ENCODE results near the gene LRP1B.

LRP1B gene

GRCh38 chr2:141055531-141055930 is 1075.3 kb downstream of the LRP1B start:
- FAIRE-seq (no peak), DNase-seq (ENCODE audit: low spot score) (no peak)

DNA sequence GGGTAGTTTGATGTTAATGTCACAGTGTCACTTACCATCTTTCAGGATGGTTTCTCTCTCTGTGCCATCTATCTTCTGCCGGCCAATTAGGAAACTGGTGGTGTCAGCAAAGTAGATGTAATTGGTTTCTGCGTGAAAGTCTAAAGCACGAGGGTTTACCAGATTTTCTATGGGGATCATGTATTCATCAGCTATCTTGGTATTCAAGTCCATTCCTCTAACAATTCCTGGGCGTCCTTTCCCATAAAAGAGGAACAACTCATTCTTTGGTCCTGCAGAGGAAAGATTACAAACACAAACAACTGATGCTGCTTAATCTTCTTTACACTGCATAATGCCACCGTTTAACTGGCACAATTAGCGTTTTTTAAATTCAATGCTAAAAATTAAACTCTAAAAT is 1081.9 kb downstream of the LRP1B start:
- FAIRE-seq (no peak), DNase-seq (ENCODE audit: low spot score) (no peak)

DNA sequence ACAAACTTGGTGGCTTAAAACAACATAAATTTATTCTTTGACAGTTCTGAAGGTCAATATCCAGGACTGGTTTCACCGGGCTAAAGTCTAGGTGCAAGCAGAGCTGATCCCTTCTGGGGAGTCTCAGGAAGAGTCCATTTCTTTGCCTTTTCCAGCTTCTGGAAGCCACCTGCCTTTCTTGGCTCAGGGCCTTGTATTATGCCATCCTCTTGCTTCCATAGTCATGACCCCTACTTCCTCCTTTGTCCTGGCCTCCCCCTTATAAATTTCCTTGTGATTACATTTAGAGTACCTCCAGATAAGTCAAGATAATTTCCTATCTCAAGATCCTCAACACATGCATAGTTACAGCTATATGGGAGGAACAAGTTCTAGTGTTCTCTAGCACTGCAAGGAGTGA is 1089.5 kb downstream of the LRP1B start:
- no peak for DNase-seq (ENCODE audit: low spot score)
- FAIRE-seq = no peak

- FAIRE-seq (no peak), DNase-seq (ENCODE audit: low spot score) (no peak)
Observed at GRCh38 chr2:141038341-141038740, 1092.5 kb downstream of the LRP1B start.

DNA sequence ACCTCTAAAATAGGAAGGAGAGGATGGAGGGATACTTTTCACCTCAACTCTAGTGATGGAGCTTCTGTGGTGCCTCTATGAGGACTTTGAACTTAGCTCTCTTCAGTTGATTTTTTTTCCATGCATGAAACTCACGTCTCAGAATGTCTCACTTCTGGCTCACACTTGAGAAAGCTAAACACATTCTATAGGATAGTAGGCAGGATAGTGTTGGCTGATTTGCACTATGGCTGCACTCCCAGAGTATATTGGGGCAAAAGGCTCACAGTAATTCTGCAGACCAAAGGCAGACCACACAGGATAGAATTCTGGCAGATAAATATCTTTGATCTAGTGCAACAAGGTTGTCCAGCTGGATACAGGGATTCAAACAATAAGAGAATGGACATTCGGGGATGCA is 1093.5 kb downstream of the LRP1B start:
- DNase-seq (ENCODE audit: low spot score) (no peak), FAIRE-seq (no peak)

DNA sequence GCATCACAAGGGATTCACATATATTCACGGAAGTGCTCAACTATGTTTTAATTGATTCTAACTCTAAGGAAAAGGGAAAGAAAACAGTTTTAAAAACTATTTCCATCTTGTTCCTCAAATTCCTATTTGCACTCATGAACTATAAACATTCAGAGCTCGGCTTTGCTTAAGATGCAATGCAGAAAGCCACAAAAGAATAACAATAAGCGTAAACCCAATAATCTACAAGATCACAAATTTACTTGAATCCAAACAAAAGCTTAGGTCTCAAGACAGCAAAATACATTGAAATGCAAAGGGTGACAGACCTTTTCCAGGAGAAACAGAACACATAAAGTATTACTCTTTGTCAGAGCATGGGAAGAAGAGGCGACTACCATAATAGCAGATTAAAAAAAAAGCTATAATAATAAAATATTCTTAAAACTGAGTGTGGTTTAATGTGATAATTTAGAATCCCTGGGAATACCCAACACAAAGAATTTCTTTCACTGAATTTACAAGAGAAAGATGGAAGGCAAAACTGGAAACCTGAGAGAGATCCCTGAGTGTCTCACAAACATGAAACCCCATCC is 1094.9 kb downstream of the LRP1B start:
- DNase-seq (ENCODE audit: low spot score) (no peak), FAIRE-seq (no peak)

- no peak for FAIRE-seq
- no peak for DNase-seq (ENCODE audit: low spot score)
Observed at GRCh38 chr2:141029428-141030078, 1101.3 kb downstream of the LRP1B start.

- DNase-seq (ENCODE audit: low spot score) (no peak), FAIRE-seq (no peak)
Observed at GRCh38 chr2:141027221-141027620, 1103.6 kb downstream of the LRP1B start.

DNA sequence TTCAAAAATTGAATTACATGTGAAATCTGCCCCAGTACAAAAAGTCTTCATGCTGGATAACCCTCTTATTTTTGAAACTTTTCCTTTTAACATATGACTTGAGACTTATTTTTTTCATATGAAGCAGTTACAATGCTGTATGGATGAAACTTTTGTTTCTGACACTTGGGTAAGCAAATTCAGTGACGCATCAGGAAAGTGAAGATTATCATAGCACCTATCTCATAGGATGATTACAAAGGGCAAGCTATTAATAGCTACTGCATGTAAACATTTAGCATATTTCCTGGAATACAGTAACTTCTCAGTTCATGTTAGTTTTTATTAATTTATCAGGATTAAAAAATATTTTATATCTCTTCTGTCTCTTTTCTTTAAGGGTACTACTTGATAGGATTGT is 1109.2 kb downstream of the LRP1B start:
- no peak for FAIRE-seq
- no peak for DNase-seq (ENCODE audit: low spot score)

DNA sequence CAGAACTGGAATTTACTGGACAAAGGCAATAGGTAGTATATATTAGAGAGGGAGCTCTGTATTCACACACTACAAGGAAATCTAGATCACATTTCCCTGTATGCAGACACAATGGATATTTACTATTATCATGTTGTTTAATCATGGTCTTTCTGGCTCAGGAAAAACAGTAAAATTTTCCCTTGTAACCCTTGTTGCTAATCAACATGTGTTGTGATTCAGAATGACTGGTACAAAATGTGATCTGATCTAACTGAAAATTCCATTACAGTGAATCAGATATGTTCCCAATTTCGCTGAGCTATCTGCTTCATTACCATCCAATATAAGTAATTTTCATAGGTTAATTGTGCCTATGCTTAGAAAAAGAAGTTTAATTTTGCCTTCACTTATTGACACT is 1109.7 kb downstream of the LRP1B start:
- FAIRE-seq = no peak
- DNase-seq (ENCODE audit: low spot score) = peak; percentile 6

GRCh38 chr2:141020346-141020745 is 1110.5 kb downstream of the LRP1B start:
- FAIRE-seq = no peak
- DNase-seq (ENCODE audit: low spot score) = no peak

DNA sequence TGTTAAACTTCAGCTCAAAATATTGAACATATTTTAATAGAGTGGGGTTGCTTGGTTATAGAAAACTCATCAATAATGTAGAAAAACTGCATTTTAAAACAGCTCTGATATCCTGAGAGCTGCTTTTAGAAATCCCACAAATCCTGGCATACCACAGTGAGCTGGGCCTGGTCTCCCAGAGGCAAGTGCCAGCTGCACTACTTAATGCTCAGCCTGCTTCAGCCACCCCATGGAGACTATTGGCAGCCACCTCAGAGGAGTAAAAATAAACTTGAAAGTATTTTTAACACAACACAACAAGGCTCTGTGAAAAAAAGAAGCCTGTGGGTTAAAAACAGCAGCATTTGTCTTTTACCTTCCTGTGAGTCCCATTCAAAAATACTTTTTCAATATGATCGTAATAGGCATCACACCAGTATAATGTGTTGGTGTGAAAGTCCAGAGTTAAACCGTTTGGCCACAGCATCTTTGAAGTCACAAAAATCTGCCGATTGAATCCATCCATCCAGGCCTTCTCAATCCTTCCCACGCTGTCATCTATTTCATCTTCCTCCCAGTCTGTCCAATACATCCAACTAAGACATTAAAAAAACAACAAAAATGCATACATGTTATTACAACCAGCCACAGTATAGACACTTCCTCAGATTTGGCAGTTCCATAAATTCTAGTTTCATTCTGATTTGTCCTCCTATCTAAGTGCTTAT is 1115.3 kb downstream of the LRP1B start:
- FAIRE-seq (no peak), DNase-seq (ENCODE audit: low spot score) (no peak)

DNA sequence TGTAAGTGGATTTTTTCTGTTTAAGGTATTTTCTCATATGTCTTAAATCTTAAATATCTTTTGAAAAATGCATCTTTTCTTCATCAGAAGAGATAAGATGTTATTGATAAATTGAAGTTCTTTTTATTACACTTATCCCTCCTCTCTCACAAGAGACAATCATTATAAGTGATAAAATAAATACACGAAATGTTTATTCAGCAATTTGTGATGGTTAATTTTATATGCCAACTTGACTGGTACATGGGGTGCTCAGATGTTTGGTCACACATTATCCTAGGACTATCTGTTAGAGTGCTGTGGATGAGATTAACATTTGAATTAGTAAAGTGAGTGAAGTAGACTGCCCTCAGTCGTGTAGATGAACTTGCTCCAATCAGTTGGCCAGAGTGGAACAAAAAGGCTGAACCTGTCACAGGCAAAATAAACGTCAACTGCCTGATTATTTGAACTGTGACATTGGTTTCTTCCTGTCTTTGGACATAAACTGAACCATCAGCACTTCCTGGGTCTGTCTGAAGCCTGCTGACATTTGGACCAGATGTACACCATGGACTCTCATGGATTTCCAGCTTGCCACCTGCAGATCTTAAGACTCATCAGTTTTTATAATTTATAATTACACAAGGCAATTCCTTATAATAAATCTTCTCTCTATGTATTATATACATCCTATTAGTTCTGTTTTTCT is 1126.7 kb downstream of the LRP1B start:
- DNase-seq (ENCODE audit: low spot score) (no peak), FAIRE-seq (no peak)

GRCh38 chr2:141001750-141002149 is 1129.1 kb downstream of the LRP1B start:
- no peak for DNase-seq (ENCODE audit: low spot score)
- no peak for FAIRE-seq

- FAIRE-seq = no peak
- DNase-seq (ENCODE audit: low spot score) = no peak
Observed at GRCh38 chr2:140998577-140998976, 1132.2 kb downstream of the LRP1B start.

GRCh38 chr2:140998017-140998416 is 1132.8 kb downstream of the LRP1B start:
- FAIRE-seq = no peak

GRCh38 chr2:140994856-140995255 is 1136.0 kb downstream of the LRP1B start:
- DNase-seq (ENCODE audit: low spot score) (no peak), FAIRE-seq (no peak)

More at GRCh38 chr2:140998017-140998416, 1132.8 kb downstream of the LRP1B start:
- no peak for DNase-seq (ENCODE audit: low spot score)

GRCh38 chr2:140990416-140990815 is 1140.4 kb downstream of the LRP1B start:
- DNase-seq (ENCODE audit: low spot score) (peak; percentile 4), FAIRE-seq (no peak)

GRCh38 chr2:140988597-140988996 is 1142.2 kb downstream of the LRP1B start:
- FAIRE-seq = no peak

DNA sequence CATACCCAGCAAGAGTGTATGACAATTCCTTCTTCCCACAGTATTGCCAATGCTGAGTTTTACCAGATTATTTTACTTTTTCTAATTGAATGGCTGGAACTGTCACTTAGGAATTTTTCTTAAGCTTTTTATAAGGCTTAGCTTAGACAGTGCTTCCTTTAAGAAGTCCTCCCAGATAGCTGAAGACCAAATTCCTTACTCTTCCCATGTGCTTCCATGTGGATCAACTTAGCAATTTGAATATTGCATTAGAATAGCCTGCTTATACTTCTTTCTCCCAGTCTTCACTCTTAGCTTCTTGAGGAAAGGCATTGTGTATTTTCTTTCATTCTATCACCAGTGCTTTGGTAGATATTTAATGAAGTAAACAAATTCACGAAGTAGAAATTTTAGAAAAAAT is 1144.4 kb downstream of the LRP1B start:
- no peak for FAIRE-seq
- DNase-seq (ENCODE audit: low spot score) = no peak

More at GRCh38 chr2:140988597-140988996, 1142.2 kb downstream of the LRP1B start:
- DNase-seq (ENCODE audit: low spot score) = no peak

DNA sequence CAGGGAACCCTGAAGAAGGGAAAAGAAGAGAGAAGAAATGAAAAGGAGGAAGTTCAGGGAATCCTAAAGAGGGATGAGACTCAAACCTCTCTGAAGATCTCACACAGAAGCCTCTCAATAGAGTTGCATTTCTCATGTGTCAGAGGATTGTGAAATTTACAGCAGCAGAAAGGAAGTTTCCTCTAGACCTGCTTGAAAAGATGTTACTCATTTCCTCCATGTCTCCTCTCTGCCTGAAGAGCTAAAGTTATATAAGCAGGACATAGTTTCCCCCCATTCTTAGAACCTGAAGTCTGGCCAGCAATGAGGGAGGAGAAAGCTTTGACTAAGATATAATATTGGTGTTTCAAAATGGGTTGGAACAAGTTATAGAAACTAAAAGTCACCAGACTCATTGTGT is 1155.6 kb downstream of the LRP1B start:
- FAIRE-seq = no peak
- DNase-seq (ENCODE audit: low spot score) = no peak

DNA sequence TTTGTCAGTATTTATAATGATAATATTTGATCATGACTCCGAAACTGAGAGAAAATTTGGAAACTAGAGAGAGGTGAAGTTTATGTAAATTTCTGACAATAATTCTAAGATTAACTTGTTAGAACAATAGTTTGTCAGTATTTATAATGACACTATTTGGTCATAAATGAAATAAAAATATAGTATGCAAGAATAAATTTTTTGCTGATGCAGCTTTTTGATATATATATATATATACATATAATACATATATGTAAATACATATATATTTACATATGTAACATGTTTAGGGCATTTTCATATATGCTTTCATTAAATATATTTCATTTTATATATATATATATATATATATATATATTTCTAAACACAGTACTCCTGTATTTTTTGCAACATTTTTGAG is 1158.1 kb downstream of the LRP1B start:
- DNase-seq (ENCODE audit: low spot score) (no peak), FAIRE-seq (no peak)

Data from urothelium cell line (cell line).